Measurements from ENCODE around the gene TAX1BP1.
A peak's percentile ranks its signal among the peaks of the same experiment; 100 is the strongest.
"Not testable (repeated sequence)": the region's sequence is repeated elsewhere in the genome, so short reads cannot be mapped to it uniquely, and the experiment has no call there.

TAX1BP1 gene

DNA sequence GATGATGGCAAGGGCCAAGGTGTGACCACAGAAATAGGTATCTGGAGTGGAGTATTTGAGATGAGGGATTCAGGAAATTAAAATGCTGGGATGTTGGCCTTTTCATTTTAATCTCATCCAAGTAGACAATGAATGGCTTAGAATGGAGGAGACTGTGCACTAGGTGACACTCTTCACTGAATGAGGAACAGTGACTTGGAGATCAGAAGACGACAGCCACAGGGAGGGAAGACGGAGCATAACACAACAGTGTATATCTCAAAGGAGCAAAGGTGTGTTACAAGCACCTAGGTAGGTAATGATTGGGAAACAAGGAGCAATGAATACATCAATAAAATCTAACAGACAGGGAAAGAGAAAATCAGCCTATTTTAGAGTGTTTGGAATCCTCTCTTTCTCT lies 4.1 kb upstream of the TAX1BP1 start:
- no peak for DNase-seq (ENCODE audit: low read depth)
- H3K4me3 ChIP-seq (ENCODE audit: control insufficient read depth, low read depth, low read length) = no peak overlapping the region
- TF ChIP-seq, protein P1, sequence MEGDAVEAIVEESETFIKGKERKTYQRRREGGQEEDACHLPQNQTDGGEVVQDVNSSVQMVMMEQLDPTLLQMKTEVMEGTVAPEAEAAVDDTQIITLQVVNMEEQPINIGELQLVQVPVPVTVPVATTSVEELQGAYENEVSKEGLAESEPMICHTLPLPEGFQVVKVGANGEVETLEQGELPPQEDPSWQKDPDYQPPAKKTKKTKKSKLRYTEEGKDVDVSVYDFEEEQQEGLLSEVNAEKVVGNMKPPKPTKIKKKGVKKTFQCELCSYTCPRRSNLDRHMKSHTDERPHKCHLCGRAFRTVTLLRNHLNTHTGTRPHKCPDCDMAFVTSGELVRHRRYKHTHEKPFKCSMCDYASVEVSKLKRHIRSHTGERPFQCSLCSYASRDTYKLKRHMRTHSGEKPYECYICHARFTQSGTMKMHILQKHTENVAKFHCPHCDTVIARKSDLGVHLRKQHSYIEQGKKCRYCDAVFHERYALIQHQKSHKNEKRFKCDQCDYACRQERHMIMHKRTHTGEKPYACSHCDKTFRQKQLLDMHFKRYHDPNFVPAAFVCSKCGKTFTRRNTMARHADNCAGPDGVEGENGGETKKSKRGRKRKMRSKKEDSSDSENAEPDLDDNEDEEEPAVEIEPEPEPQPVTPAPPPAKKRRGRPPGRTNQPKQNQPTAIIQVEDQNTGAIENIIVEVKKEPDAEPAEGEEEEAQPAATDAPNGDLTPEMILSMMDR (conservative IDR thresholded peaks at IDR 0.05; ENCODE audit: control insufficient read depth, insufficient read depth, low read depth, low read length) = no peak

DNA sequence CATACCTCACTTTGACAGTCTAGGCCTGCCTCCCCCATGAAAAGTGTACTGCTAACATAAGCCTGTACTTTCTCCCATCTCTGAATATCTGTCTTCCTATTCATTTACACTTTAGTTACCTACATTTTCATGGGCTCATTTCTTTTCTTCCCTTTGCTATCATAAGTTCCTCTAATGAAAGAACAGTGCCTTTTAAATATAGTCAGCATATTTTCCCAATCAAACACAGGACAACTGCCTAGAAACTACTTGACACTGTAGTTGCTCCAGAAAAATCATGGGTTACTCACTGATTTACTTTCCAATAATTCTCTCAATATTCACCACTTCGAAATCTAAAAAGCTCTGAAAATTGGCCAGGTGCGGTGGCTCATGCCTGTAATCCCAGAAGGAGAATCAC lies 2.8 kb upstream of the TAX1BP1 start:
- TF ChIP-seq, protein P1 (conservative IDR thresholded peaks at IDR 0.05; ENCODE audit: control insufficient read depth, insufficient read depth, low read depth, low read length) = no peak
- H3K4me3 ChIP-seq (ENCODE audit: control insufficient read depth, low read depth, low read length) = no peak overlapping the region
- DNase-seq (ENCODE audit: low read depth) = no peak

GRCh38 chr7:27737616-27738015 lies 2.3 kb upstream of the TAX1BP1 start:
- DNase-seq (ENCODE audit: low read depth) = no peak
- TF ChIP-seq, protein P1 (conservative IDR thresholded peaks at IDR 0.05; ENCODE audit: control insufficient read depth, insufficient read depth, low read depth, low read length) = no peak

DNA sequence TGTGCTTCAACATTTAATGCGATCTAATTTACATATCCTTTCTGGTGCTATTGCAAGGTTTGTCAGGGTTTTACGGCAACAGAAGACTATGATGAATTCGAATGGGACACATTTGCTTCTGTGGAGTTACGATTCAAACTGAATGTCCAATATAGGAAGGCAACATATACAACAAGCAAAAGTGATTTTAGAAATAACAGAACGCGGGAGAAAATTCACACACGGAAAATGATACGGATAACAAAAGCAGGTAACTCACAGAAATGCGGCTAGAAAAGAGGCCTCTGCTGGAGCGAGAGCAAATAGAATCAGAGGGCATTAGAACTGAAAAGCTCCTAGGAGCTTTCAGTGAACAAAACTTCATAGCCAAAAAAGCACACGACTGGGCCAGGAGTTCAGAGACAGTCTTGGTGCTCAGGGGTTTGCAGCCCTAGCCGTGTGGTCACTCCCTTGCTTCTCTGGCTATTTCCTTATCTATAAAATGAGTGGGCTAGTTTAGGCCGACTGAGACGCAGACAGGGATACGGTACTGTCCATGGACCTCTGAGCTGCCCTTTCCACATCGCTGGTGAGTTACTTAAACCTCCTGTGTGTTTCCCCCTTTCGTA lies 557 bp upstream of the TAX1BP1 start:
- no peak for DNase-seq (ENCODE audit: low read depth)
- TF ChIP-seq, protein P1 (conservative IDR thresholded peaks at IDR 0.05; ENCODE audit: control insufficient read depth, insufficient read depth, low read depth, low read length) = no peak
- peak overlapping the region; percentile 96 for H3K4me3 ChIP-seq (ENCODE audit: control insufficient read depth, low read depth, low read length)

More at GRCh38 chr7:27737616-27738015, 2.3 kb upstream of the TAX1BP1 start:
- no peak overlapping the region for H3K4me3 ChIP-seq (ENCODE audit: control insufficient read depth, low read depth, low read length)

- TF ChIP-seq, protein P1 (conservative IDR thresholded peaks at IDR 0.05; ENCODE audit: control insufficient read depth, insufficient read depth, low read depth, low read length) = no peak
- peak overlapping the region; percentile 96 for H3K4me3 ChIP-seq (ENCODE audit: control insufficient read depth, low read depth, low read length)
- peak; percentile 66 for DNase-seq (ENCODE audit: low read depth)
These were observed 606 bp downstream of the TAX1BP1 start for GRCh38 chr7:27740449-27741086.

DNA sequence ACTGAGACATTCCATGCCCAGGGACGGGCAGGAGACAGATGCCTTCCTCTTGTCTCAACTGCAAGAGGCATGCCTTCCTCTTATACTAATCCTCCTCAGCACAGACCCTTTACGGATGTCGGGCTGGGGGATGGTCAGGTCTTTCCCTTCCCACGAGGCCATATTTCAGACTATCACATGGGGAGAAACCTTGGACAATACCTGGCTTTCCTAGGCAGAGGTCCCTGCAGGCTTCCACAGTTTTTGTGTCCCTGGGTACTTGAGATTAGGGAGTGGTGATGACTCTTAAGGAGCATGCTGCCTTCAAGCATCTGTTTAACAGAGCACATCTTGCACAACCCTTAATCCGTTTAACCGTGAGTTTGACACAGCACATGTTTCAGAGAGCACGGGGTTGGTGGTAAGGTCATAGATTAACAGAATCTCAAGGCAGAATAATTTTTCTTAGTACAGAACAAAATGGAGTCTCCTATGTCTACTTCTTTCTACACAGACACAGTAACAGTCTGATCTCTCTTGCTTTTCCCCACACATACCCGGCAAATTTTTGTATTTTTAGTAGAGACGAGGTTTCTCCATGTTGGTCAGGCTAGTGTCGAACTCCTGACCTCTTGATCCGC lies 2.2 kb downstream of the TAX1BP1 start:
- DNase-seq (ENCODE audit: low read depth) = peak; percentile 63
- H3K4me3 ChIP-seq (ENCODE audit: control insufficient read depth, low read depth, low read length) = not testable (repeated sequence)

DNA sequence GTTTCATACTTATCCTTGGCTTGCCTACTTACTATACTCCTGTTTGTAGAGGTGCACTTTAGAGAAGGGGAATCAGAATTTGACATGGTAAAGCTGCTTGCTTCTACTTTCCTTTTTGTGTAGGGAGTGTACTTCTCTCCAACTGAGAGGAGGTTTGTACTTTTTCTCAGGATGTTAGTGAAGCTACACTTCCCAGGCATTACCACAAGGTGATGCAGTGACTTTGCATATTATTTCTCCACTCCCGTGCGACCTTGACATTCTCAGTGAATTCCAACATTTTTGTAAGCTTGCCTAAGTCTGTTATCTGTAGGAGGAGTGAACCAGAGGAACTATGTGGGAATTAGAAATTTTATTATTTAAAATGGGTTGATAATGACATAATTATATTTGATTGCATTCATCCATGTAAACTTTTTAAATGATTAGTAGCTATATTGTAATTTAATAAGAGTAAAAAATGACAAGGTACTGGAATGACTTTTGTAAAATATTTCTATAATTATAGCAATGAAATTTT lies 5.2 kb downstream of the TAX1BP1 start:
- TF ChIP-seq, protein P1 (conservative IDR thresholded peaks at IDR 0.05; ENCODE audit: control insufficient read depth, insufficient read depth, low read depth, low read length) = peak; percentile 84
- no peak overlapping the region for H3K4me3 ChIP-seq (ENCODE audit: control insufficient read depth, low read depth, low read length)
- peak; percentile 64 for DNase-seq (ENCODE audit: low read depth)

Measured in fibroblast of mammary gland (primary cell).